Subcutaneous adipose tissue (tissue), 4 donors: Measurements from ENCODE around the gene NUS1. TPM values are rescaled to one million over a fixed set of nuclear protein-coding genes. Genes with fewer than 3 reads are reported as not detected.

Experiments
- total RNA-seq, 4 donors: library from RNA; depleted of rRNA; stranded (reverse); fragments of >200 nt; gene quantifications; one replicate each; pipeline ENCODE4 v1.1.0, GENCODE V29; 2016
- TF ChIP-seq, protein P1 (sequence below): fragments of 450-650 bp; IDR thresholded peaks from one replicate; pipeline ENCODE4 v1.5.1; 2016; ENCODE audit warnings: low read depth, mild to moderate bottlenecking, control low read depth, antibody characterized with exemption, moderate library complexity

NUS1 gene
- 10 to 100 TPM; 17.2 to 39.5 (median 25.1) TPM for total RNA-seq

DNA sequence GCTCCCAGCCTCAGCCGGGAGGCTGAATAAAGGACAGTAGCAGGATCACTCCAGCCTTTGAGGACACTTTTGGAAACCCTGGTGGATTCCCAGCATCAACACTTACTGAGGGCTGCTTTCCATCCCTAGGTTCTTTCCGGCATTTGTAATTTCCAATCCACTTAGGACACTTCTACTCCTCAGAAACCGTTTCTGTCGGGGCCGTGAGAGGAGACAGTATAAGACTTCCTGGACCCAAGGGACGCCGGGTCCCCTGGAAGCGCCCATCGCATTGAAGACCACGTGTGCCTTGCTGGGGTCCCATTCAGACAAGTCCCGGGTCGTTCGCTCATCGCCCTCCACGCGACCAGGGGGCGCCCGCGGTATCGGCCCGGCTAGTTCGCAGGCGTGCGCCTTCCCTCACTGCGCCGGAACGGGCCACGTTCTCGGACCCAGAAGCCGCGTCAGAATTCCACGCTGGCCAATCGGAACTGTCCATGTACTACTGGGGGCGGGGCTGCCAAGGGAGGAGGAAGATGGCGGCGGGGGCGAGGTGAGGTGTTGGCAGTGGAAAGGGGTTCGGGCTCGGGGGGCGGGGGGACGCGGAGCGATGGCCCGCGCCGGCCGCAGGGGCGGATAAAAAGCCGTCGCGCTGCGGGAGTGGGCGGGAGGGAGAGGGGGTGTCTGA is at the start of gene NUS1:
NUS1 (plus strand) TSS at position 479 of the 667 bp plus-strand sequence. CDS start 202 bp downstream, outside the sequence.
- TF ChIP-seq, protein P1, sequence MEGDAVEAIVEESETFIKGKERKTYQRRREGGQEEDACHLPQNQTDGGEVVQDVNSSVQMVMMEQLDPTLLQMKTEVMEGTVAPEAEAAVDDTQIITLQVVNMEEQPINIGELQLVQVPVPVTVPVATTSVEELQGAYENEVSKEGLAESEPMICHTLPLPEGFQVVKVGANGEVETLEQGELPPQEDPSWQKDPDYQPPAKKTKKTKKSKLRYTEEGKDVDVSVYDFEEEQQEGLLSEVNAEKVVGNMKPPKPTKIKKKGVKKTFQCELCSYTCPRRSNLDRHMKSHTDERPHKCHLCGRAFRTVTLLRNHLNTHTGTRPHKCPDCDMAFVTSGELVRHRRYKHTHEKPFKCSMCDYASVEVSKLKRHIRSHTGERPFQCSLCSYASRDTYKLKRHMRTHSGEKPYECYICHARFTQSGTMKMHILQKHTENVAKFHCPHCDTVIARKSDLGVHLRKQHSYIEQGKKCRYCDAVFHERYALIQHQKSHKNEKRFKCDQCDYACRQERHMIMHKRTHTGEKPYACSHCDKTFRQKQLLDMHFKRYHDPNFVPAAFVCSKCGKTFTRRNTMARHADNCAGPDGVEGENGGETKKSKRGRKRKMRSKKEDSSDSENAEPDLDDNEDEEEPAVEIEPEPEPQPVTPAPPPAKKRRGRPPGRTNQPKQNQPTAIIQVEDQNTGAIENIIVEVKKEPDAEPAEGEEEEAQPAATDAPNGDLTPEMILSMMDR, result no peak

DNA sequence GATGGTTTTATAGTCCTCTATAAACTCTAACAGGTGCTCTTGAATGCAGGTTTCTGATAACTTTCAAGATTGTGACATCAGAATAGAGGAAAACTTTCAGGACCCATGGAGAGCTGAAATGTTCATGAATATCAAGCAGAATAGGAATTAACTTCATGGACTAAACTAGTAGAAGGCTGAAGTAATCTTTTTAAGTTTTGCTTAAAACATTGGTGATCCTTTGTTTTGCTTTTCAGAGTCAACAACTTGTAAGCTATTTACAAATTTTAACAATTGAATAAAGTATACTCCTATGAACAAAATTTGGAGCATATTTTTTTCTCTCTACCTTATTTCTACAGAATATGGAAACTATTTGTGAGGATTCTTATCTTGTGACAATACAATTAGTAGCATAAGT is 47.7 kb upstream of the NUS1 start:
- TF ChIP-seq, protein P1, result no peak

DNA sequence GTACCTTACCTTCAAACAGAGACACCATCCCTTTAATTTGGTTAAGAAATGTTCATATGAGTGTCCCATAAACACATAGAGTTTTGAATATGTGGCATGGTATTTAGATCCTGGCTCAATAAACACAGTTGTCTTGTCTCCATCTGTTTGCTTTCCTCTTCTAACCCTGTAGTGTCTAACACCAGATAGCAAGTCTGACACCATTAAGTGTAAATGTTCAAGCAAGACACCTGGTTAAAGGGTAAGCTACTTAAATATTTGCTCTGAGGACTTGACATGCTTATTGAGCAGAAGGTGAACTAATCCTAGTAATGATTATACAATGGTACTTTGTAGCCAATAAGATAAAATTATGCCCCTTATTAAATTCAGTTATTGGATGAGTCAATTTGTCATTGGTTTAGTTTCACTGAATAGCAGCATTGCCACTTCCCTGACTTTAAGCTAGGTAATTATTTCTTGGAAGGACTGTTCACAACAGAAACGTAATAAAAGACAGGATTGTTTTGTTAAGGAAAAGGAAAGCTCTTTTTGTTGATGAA is 46.1 kb upstream of the NUS1 start:
- TF ChIP-seq, protein P1, result no peak

DNA sequence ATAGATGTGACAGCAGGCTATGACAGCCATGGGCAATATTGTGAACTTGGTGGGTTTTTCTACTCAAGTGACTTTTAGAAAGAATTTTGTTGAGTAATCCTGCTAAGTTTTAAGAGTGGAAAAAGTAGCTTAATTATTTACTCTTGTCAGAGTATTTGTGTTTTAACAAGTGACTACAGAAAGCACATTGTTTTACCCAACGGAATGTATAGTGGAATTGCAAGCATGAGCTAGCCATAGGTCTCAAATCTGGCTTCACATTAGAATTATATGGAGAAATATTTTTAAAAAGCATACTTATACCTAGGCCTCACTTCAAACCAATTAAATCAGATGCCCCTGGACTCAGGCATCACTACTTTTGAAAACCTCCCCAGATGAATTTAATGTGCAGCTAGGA is 37.5 kb upstream of the NUS1 start:
- TF ChIP-seq, protein P1, result no peak

DNA sequence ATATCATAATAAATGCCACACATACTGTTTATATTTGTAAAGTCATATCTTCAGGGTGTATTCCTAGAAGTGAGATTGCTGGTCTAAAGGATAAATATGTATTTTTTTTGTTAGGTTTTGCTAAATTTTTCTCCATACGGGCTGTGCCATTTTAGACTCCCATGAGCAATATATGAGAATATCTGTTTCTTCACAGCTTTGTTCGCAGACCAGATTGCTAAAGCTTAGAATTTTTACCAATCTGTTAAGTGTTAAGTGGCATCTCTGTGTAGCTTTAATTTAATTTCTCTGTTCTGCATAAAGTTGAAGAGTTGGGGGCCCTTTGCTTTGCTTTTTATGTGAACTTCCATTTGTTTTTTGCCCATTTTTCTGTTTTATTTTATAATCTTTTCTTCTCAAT is 32.3 kb upstream of the NUS1 start:
- TF ChIP-seq, protein P1, result no peak

DNA sequence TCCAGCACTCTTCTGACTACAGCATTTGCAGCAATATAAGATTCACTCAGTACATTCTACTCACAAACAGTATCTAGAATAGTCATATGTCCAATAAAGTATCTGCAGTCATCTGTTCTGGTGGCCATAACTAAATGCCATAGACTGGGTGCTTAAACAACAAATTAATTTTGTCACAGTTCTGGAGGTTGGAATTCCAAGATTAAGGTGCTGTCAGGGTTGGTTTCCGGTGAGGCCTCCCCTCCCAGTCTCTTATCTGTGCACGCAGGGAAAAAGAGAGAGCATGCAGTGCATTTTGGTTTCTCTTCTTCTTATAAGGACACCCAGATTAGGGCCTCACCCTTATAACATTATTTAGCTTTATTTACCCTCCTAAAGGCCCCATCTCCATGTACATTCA is 21.3 kb upstream of the NUS1 start:
- TF ChIP-seq, protein P1, result no peak

DNA sequence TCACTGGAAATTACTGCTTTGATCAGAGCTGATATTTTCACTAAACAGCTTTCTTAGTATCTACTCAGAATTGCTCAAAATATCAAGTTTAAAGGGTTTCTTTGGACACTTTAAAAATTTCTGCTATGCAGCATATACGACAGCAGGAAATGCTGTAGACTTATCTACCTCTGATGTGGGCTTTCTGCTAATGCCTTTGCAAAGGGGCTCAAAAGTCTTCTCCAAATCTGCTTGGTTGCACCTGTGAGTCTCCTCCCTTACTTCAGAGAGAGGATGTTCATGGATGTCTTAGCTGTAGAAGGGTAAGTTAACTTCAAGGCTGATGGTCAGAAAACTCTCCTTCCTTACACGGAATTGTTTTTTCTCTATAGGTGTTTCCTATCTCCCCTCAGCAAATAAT is 19.9 kb upstream of the NUS1 start:
- TF ChIP-seq, protein P1, result no peak
